Measurements from ENCODE around the gene IQSEC1. TPM values are rescaled to one million over a fixed set of nuclear protein-coding genes. Genes with fewer than 3 reads are reported as not detected.

The IQSEC1 gene
- total and polyA plus RNA-seq, 2 experiments from 2014 or later, result 8.0 to 51.9 TPM

- TF ChIP-seq ZNF462 (CRISPR knock-in tag; IDR thresholded peaks at IDR 0.05), result no peak
- TF ChIP-seq JUNB (IDR thresholded peaks at IDR 0.05; ENCODE audit: unreplicated experiment), result no peak
These were observed 19.3 kb downstream of the IQSEC1 start (continued) for GRCh38 chr3:13053893-13054292.

GRCh38 chr3:13053420-13053819 is 19.8 kb downstream of the IQSEC1 start:
- H3K4me3 Mint-ChIP-seq, result no peak overlapping the region
- ATAC-seq, result no peak
- no peaks in the 10 kb centered on the region; the same call in 2 of the 3 replicates for H3K9me3 Mint-ChIP-seq
- TF ChIP-seq CREB1 (CRISPR knock-in tag; IDR thresholded peaks at IDR 0.05; ENCODE audit: low read depth), result no peak
- no peak for TF ChIP-seq ZNF462 (CRISPR knock-in tag; IDR thresholded peaks at IDR 0.05)
- no peak for TF ChIP-seq STAT1 (IDR thresholded peaks at IDR 0.05; ENCODE audit: unreplicated experiment)
- no peak for TF ChIP-seq NANOG (IDR thresholded peaks at IDR 0.05; ENCODE audit: borderline replicate concordance)
- TF ChIP-seq CTCF (conservative IDR thresholded peaks at IDR 0.05; ENCODE audit: low read depth in 2 of 2), result no peak

More at GRCh38 chr3:13053420-13053819, 19.8 kb downstream of the IQSEC1 start:
- Histone ChIP-seq H3K4me2 (no peak overlapping the region), H4K20me1 (replicated peaks; ENCODE audit: insufficient read depth) (peaks cover 3% of the 10 kb centered on the region; the same call in 1 of the 2 replicates), H3K27ac (ENCODE audit: low read depth) (no peak overlapping the region), H3K9me2 (ENCODE audit: insufficient read depth) (no peaks in the 10 kb centered on the region), H3F3A (replicated peaks; ENCODE audit: low read depth) (no peaks in the 10 kb centered on the region), H3K4me3 (no peak overlapping the region), H3K4me1 (ENCODE audit: insufficient read depth) (no peaks in the 10 kb centered on the region), H3K27me3 (ENCODE audit: insufficient read depth) (no peaks in the 10 kb centered on the region), H3K79me2 (replicated peaks; ENCODE audit: insufficient read depth) (no peaks in the 10 kb centered on the region), H3K36me3 (ENCODE audit: insufficient read depth) (no peaks in the 10 kb centered on the region), H2AFZ (no peak overlapping the region)
- no peaks in the 10 kb centered on the region for H3K36me3 Mint-ChIP-seq (ENCODE audit: low read depth)
- DNase-seq (ENCODE audit: low spot score), result no peak
- H3K27ac Mint-ChIP-seq, result no peak overlapping the region; the same call in 1 of the 2 replicates
- H3K27me3 Mint-ChIP-seq (ENCODE audit: insufficient read depth, low read depth, poor library complexity), result peaks cover 14% of the 10 kb centered on the region
- peaks cover 24% of the 10 kb centered on the region for H3K4me1 Mint-ChIP-seq
